ENCODE measurements around the gene RAP2C.

The RAP2C gene

GRCh38 chrX:132219343-132219768, at the start of gene RAP2C:
Gene RAP2C (minus strand): TSS chrX:132219447. CDS start chrX:132217268, 2,179 bp downstream.
- peak; percentile 19 to 20 for DNase-seq (ENCODE audit: low read depth in 1 of 2, low spot score in 1 of 2)

GRCh38 chrX:132267392-132267791, 48.1 kb upstream of the RAP2C start:
- no peak for DNase-seq (ENCODE audit: low read depth in 1 of 2, low spot score in 1 of 2)

GRCh38 chrX:132266583-132267355, 47.5 kb upstream of the RAP2C start:
- DNase-seq (ENCODE audit: low read depth in 1 of 2, low spot score in 1 of 2), result no peak

GRCh38 chrX:132263127-132263526, 43.9 kb upstream of the RAP2C start:
- no peak for DNase-seq (ENCODE audit: low read depth in 1 of 2, low spot score in 1 of 2)

DNA sequence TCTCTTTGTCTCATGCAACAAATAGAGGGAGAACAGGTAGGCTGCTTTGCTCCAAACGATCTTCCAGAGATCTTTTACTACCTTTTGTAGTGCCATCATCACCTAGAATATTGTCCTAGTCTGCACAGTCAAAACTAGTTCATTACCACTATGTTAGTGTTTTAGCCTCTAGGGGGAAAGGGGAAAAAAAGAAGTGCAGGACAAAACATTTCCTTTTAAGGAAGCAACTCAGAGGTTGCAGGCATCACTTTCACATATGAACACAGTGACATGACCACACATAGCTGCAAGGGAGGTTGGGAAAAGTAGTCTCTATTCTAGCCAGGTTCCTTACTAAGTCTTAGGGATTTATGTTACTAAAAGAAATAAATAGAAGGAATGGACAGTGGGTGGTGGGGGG, 39.3 kb upstream of the RAP2C start:
- no peak for DNase-seq (ENCODE audit: low read depth in 1 of 2, low spot score in 1 of 2)

GRCh38 chrX:132257116-132257515, 37.9 kb upstream of the RAP2C start:
- DNase-seq (ENCODE audit: low read depth in 1 of 2, low spot score in 1 of 2), result no peak

DNA sequence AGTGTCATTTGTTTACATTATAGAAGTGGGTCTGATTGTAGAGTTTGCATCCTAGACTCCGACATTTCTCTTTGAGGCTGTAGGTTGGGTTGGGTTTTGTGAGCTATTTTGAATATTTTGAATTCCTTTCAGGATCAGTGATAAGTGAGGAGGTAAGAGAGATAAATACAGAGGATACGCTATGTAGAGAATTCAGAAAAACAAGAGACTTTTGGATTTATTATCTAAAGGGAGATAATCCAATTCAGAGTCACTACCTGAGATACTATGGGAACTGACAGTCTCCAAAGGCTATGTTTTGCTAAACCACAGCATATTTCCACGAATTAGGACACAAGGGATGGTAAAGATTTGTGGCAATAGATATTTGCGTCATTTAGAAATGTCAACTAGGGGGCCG, 16.9 kb upstream of the RAP2C start:
- DNase-seq (ENCODE audit: low read depth in 1 of 2, low spot score in 1 of 2), result no peak

DNA sequence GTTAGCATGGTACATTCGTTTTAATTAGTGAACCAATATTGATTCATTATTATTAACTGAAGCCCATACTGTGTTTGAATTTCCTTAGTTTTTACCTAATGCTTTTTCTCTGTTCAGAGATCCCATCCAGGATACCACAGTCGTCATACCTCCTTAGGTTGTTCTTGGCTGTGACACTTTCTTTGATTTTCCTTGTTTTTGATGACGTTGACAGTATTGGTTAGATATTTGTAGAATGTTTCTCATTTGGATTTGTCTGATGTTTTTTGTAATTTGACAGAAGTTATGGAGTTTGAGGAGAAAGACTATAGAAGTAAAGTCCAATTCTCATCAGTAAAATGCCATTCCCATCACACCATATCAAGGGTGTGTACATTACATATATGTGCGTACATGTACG, 16.2 kb upstream of the RAP2C start:
- no peak for DNase-seq (ENCODE audit: low read depth in 1 of 2, low spot score in 1 of 2)

DNA sequence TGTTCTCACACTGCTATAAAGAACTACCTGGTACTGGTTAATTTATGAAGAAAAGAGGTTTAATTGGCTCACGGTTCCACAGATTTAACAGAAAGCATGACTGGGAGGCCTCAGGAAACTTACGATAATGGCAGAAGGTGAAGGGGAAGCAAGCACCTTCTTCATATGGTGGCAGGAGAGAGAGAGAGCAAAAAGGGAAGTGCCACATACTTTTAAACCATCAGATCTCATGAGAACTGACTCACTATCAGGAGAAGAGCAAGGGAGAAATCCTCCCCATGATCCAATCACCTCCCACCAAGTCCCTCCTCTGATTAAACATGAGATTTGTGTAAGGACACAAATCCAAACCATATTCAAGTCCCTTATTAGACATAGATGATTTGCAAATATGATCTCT, 12.3 kb upstream of the RAP2C start:
- DNase-seq (ENCODE audit: low read depth in 1 of 2, low spot score in 1 of 2), result no peak

GRCh38 chrX:132227383-132228112, 8.3 kb upstream of the RAP2C start:
- no peak for DNase-seq (ENCODE audit: low read depth in 1 of 2, low spot score in 1 of 2)

- no peak for DNase-seq (ENCODE audit: low read depth in 1 of 2, low spot score in 1 of 2)
Observed at GRCh38 chrX:132226169-132226568, 6.9 kb upstream of the RAP2C start.

DNA sequence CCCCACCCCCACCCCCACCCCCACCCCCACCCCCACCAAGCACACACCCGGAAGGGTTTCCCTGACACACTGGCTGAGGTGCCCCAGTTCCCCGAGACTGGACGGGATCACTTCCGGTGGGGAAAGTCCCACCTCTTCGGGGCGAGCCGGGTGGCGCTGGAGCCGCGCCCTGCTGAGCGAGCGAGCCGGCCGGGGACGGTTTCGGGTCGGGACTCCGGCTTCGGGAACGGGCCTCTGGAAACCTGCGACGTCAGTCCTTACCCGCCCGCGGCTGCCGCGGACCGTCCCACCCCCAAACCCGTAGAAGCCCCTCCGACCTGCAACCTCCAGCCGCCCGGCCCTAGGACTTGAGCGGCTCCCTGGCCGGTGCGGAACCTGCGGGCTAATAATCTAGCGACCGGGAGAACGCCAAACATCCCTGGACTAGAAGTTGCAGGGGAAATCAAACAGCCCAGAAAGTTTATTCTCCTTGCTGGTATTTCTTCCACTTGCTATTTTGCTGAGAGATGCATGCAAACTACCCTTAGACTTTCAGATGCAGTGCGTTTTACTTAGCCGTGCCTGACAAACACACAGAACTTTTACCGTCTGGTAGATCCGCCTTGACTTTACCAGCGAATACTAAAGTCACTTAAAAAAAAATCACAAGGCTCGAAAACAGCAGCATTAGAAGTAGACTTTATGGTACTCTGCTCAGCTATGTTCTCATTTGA, 991 bp downstream of the RAP2C start:
- DNase-seq (ENCODE audit: low read depth in 1 of 2, low spot score in 1 of 2), result peak; percentile 56 to 57

DNA sequence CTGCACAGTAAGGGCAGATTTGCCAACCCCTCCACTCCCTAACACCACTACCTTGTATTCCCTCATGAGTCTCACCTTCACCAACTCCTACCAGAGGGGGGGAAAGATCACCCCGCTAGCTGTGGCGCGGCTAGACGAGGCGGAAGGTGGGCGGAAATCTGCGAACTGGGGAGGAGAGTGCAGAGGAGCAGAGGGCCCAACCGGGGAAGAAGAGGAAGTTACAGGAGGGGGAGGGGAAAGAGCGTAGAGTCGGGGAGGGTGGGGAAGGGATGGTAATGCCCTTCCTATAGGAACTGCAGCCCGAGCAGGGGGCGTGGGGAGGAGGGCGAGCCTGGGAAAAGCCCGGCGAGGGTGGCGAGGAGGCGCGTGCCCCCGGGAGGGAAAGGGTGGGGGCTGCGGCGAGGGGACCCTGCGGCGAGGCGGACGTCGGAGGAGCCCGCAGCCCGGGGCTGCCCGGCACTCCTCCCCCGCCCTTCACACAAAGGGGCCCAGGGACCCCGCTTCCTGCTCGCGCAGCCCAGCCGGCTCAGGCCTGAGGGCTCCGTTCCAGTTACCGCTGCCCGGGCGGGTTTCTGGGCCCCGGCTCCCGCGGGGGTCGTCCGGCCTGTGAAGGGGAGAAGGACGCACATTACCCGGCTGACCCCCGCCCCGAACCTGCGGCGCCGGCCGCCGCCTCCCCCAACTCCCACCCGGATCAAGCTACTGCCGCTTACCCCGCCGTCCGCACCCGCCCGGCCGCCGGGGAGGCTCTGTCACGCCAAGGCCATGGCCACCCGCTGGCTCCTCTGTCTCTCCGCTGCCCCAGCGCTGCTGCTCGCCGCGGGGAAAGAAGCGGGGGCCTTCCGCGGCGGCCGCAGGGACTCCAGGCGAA, 1.8 kb downstream of the RAP2C start:
- peak; percentile 49 to 52 for DNase-seq (ENCODE audit: low read depth in 1 of 2, low spot score in 1 of 2)

DNA sequence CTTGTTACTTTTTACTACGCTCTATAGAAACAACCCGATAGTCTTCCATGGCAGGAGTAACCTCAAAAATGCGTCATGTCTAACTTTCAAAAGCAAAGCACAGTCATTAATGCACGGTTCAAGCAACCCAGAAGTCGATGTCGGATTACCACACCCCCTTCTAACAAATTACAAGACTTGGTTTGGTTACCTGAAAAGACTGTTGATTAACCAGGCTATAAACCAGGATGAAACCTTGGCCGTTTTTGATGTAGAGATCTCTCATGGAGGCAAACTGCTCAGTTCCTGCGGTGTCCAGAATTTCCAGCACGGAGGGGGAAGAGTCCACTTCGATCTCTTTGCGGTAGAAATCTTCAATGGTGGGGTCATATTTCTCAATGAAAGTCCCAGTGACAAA, 2.4 kb downstream of the RAP2C start:
- DNase-seq (ENCODE audit: low read depth in 1 of 2, low spot score in 1 of 2), result no peak

- no peak for DNase-seq (ENCODE audit: low read depth in 1 of 2, low spot score in 1 of 2)
Observed at GRCh38 chrX:132216283-132216682, 3.0 kb downstream of the RAP2C start.

- no peak for DNase-seq (ENCODE audit: low read depth in 1 of 2, low spot score in 1 of 2)
Observed at GRCh38 chrX:132214518-132214917, 4.7 kb downstream of the RAP2C start.

GRCh38 chrX:132209527-132209926, 9.7 kb downstream of the RAP2C start:
- no peak for DNase-seq (ENCODE audit: low read depth in 1 of 2, low spot score in 1 of 2)

DNA sequence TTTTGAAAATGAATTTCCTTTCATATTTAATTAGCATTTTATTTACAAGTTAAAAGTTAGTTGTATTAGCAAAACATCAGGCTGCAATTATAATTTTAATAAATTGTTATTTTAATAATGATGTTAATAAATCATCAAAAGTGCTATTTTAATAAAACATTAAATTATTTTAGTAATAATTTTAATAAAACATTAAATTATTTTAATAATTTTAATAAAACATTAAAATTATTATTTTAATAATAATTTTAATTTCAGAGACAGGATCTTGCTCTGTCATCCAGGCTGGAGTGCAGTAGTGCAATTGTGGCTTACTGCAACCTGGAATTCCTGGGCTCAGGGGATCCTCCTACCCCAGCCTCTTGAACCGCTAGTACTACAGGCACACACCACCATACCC, 10.8 kb downstream of the RAP2C start:
- no peak for DNase-seq (ENCODE audit: low read depth in 1 of 2, low spot score in 1 of 2)

DNA sequence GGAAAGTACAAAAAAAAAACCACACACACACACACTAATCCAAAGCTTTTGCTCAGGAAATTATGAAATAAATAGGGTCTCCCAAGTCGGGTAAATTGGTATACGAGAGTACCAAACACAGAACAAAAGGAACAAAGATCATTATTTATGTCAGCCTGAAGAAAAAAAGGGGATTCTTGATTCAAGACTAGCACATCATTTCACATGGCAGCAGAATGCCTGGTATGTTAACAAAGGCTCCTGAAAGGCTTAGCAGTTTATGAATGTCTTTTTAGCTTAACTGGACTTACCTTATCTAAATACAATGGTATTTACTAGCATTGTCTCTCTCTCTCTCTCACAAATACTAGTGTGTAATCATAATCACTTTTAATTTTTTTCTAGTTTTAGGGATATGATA, 11.3 kb downstream of the RAP2C start:
- DNase-seq (ENCODE audit: low read depth in 1 of 2, low spot score in 1 of 2), result no peak

- no peak for DNase-seq (ENCODE audit: low read depth in 1 of 2, low spot score in 1 of 2)
Observed at GRCh38 chrX:132206259-132206658, 13.0 kb downstream of the RAP2C start.

DNA sequence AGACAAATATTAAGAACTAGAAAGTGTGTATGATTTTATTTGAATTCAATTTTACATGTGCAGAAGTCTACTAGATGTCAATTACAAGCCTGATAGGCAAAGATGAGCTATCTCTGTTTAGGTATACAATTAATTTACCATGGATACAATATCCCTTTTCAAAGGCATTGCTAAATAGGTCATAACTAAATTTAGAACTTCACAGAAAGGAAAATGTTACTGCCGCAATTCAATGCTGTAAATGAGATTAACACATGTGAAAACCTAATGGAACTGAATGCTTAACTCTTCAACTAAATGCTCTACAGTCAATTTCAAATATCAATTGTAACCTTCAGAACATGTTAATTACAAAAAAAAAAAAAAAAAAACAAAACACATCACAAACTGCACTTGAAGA, 14.6 kb downstream of the RAP2C start:
- no peak for DNase-seq (ENCODE audit: low read depth in 1 of 2, low spot score in 1 of 2)
